GM19463 (cell line): ENCODE results near the gene HNRNPU.

ENCODE experiments used
- ATAC-seq: cut with Tn5 transposase; IDR thresholded peaks from one replicate; pipeline ENCODE4 v1.9.1; 2021; ENCODE audit warnings: mild to moderate bottlenecking, moderate library complexity; ENCODE audit not compliant: unreplicated experiment

The HNRNPU gene

GRCh38 chr1:244810221-244810620, 54.1 kb downstream of the HNRNPU start:
- no peak for ATAC-seq

GRCh38 chr1:244807138-244807537, 57.2 kb downstream of the HNRNPU start:
- ATAC-seq, result no peak

- no peak for ATAC-seq
These were observed 59.5 kb downstream of the HNRNPU start for GRCh38 chr1:244804841-244805240.

GRCh38 chr1:244802556-244803239, 61.6 kb downstream of the HNRNPU start:
- ATAC-seq, result no peak

GRCh38 chr1:244802041-244802440, 62.3 kb downstream of the HNRNPU start:
- ATAC-seq, result no peak

GRCh38 chr1:244801246-244801645, 63.1 kb downstream of the HNRNPU start:
- ATAC-seq, result peak; percentile 79

GRCh38 chr1:244800821-244801220, 63.5 kb downstream of the HNRNPU start:
- no peak for ATAC-seq
